ENCODE results near the gene VSIR. TPM values are rescaled to one million over a fixed set of nuclear protein-coding genes. Genes with fewer than 3 reads are reported as not detected.
A peak's percentile ranks its signal among the peaks of the same experiment; 100 is the strongest.

The VSIR gene
- total RNA-seq, 4 donors from 2014 or later, result 37.8 to 118 (median 90.3) TPM

DNA sequence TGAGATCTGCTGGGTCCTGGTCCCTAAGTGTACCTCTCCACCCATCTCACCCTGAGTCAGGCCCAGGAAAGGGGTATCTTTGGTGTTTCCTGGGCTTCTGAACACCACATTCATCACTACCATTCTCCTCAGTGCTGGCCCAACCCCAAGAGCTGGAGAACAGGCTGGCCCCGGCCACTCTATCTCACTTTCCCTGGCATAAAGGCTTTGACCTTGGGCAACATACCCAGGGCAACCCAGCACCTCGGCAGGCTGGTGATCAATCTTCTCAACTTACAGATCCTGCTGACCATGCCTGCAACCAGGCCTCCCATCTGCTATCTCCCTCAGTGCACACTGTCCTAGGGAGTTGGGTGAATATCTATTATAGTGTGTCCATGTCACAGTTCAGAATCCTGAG is 2.1 kb downstream of the VSIR start:
- intact Hi-C loops (cut with DNase I), result loop anchor here (5.0 kb wide), 2 partner anchors 59 to 149 kb away; no protein-coding TSS in a partner anchor
- Histone ChIP-seq H3K4me3 (peak overlapping the region; percentile 76 to 95 (median 85)), H3K4me1 (peaks cover 82 to 97% (median 92%) of the 10 kb centered on the region in 4 donors), H3K9me3 (no peaks in the 10 kb centered on the region), H3K36me3 (no peaks in the 10 kb centered on the region), H3K27me3 (no peaks in the 10 kb centered on the region), H3K27ac (replicated peaks in 1 of 4) (peak overlapping the region; percentile 94 to 98 (median 96))
- WGBS, result 66% methylated on average over 2 of the region's 2 CpGs
- TF ChIP-seq EP300 (IDR thresholded peaks at IDR 0.05) (no peak), POLR2AphosphoS5 (IDR thresholded peaks at IDR 0.05) (no peak), POLR2A (IDR thresholded peaks at IDR 0.05; ENCODE audit: low read depth) (no peak)
- TF ChIP-seq, protein P1, sequence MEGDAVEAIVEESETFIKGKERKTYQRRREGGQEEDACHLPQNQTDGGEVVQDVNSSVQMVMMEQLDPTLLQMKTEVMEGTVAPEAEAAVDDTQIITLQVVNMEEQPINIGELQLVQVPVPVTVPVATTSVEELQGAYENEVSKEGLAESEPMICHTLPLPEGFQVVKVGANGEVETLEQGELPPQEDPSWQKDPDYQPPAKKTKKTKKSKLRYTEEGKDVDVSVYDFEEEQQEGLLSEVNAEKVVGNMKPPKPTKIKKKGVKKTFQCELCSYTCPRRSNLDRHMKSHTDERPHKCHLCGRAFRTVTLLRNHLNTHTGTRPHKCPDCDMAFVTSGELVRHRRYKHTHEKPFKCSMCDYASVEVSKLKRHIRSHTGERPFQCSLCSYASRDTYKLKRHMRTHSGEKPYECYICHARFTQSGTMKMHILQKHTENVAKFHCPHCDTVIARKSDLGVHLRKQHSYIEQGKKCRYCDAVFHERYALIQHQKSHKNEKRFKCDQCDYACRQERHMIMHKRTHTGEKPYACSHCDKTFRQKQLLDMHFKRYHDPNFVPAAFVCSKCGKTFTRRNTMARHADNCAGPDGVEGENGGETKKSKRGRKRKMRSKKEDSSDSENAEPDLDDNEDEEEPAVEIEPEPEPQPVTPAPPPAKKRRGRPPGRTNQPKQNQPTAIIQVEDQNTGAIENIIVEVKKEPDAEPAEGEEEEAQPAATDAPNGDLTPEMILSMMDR (IDR thresholded peaks at IDR 0.05), result no peak
- DNase-seq (ENCODE audit: extremely low spot score), result no peak

GRCh38 chr10:71770789-71771188 is 2.5 kb downstream of the VSIR start:
- peak in 1 of 2 donors; percentile 17 for TF ChIP-seq POLR2AphosphoS5 (IDR thresholded peaks at IDR 0.05)
- TF ChIP-seq POLR2A (IDR thresholded peaks at IDR 0.05; ENCODE audit: low read depth), result no peak
- TF ChIP-seq, protein P1 (IDR thresholded peaks at IDR 0.05), result no peak
- TF ChIP-seq EP300 (IDR thresholded peaks at IDR 0.05), result no peak
- Histone ChIP-seq H3K4me1 (peaks cover 86 to 97% (median 94%) of the 10 kb centered on the region in 4 donors), H3K4me3 (peak overlapping the region; percentile 76 to 95 (median 85)), H3K27ac (replicated peaks in 1 of 4) (peak overlapping the region; percentile 94 to 98 (median 96)), H3K36me3 (no peaks in the 10 kb centered on the region), H3K9me3 (no peaks in the 10 kb centered on the region), H3K27me3 (no peaks in the 10 kb centered on the region)
- DNase-seq (ENCODE audit: extremely low spot score), result no peak
- intact Hi-C loops (cut with DNase I), result loop anchor here (5.0 kb wide), 2 partner anchors 58 to 148 kb away; no protein-coding TSS in a partner anchor
- WGBS, result 56% methylated on average over 2 of the region's 3 CpGs

DNA sequence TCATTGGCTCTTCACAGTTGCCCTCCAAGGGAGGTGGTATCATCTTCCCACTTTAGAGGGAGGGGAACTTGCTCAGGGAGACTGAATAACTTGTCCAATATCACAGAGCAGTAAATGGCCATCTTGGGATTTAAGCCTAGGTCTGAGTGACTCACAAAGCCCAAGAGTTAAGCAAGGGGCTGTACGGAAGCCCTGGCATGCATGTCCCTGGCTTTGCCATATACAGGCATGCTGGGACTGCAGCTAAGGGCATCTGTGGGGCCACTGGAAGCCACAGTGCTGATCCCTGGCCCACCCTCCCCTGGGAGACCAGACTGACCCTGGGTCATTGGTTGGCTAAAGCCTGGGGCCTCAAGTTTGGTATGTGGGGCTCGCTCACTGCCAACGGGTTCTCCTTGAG is 3.1 kb downstream of the VSIR start:
- H3K4me3 ChIP-seq, result peak overlapping the region; percentile 76 to 95 (median 85)
- H3K27me3 ChIP-seq, result no peaks in the 10 kb centered on the region
- H3K9me3 ChIP-seq, result no peaks in the 10 kb centered on the region
- H3K36me3 ChIP-seq, result no peaks in the 10 kb centered on the region
- no peak for DNase-seq (ENCODE audit: extremely low spot score)
- TF ChIP-seq, protein P1 (IDR thresholded peaks at IDR 0.05), result no peak
- peak in 1 of 2 donors; percentile 11 for TF ChIP-seq POLR2AphosphoS5 (IDR thresholded peaks at IDR 0.05)
- intact Hi-C loops (cut with DNase I), result loop anchor here (5.0 kb wide), 2 partner anchors 58 to 148 kb away; no protein-coding TSS in a partner anchor
- 75% methylated on average over 3 of the region's 3 CpGs for WGBS
- H3K4me1 ChIP-seq, result peaks cover 89 to 98% (median 97%) of the 10 kb centered on the region in 4 donors
- peak overlapping the region; percentile 94 to 98 (median 96) for H3K27ac ChIP-seq (replicated peaks in 1 of 4)

- TF ChIP-seq, protein P1 (IDR thresholded peaks at IDR 0.05), result no peak
- TF ChIP-seq POLR2A (IDR thresholded peaks at IDR 0.05; ENCODE audit: low read depth) (no peak), POLR2AphosphoS5 (IDR thresholded peaks at IDR 0.05) (peak in 1 of 2 donors; percentile 13)
- H3K4me1 ChIP-seq, result peaks cover 91 to 98% (median 97%) of the 10 kb centered on the region in 4 donors
- WGBS, result 24% methylated on average over 5 of the region's 5 CpGs
- no peak for DNase-seq (ENCODE audit: extremely low spot score)
- no peaks in the 10 kb centered on the region for H3K9me3 ChIP-seq
- peaks cover 0 to 6% (median 0%) of the 10 kb centered on the region in 4 donors for H3K36me3 ChIP-seq
- intact Hi-C loops (cut with DNase I), result no loop called here
- no peaks in the 10 kb centered on the region for H3K27me3 ChIP-seq
- peak overlapping the region; percentile 94 to 98 (median 96) for H3K27ac ChIP-seq (replicated peaks in 1 of 4)
- peak overlapping the region; percentile 17 to 80 (median 32) for H3K4me3 ChIP-seq
Observed at GRCh38 chr10:71769279-71769823, 4.0 kb downstream of the VSIR start.
